Jurkat, Clone E6-1 (cell line): ENCODE measurements around the gene HEMK1.
A peak's percentile ranks its signal among the peaks of the same experiment; 100 is the strongest.

ENCODE experiments used
- DNase-seq: peaks from one replicate; pipeline ENCODE4 v3.0.0-alpha.2; 2011; ENCODE audit warnings: low read depth, low spot score
- H3K4me3 ChIP-seq: 2 replicates; pipeline ENCODE4 v1.5.1; 2011; ENCODE audit warnings: mild to moderate bottlenecking, low read length, control low read depth, moderate library complexity

HEMK1 gene

DNA sequence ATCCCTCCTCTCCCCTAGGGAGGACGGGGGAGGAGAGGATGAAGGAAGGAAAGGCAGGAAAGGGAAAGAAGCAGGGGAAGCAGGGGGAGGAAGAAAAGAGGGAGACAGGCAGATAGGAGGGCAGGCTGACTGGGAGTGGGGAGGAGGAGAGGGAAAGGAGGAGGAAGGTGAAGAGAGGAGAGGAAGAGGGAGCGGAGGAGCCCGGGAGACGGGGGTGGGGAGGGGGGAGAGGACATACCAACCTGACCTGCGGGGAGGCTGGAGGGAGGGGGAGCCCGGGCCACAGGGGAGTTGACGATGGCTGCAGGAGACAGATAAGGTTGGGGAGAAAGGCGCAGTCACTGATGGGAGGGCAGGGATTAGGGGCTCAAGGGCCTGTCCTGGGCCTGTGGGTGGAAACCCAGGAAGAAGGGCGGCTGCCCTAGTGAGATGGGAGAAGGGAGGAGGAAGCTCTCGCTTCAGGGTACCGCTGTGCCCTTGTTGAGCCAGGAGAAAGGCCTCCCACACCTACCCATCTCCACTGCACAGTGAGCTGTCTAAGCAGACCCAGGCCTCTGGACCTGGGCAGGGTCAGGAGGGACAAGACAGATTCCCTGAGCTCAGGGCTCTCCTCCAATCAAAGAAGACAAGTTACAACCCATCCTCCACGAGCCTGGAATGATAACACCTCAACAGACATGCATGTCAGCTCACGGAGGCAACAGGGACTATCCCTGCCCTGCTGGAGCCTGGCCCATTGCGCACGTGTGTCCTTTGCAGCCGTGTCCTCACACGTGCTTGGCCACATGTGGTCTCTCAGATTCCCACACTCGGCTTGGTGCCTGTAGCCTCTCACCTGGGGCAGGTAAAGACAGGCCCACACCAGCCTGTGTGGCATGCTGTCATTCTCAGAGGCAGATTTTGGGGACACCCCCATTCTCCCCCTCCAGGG lies 29.7 kb upstream of the HEMK1 start:
- DNase-seq, result no peak
- no peak overlapping the region for H3K4me3 ChIP-seq

DNA sequence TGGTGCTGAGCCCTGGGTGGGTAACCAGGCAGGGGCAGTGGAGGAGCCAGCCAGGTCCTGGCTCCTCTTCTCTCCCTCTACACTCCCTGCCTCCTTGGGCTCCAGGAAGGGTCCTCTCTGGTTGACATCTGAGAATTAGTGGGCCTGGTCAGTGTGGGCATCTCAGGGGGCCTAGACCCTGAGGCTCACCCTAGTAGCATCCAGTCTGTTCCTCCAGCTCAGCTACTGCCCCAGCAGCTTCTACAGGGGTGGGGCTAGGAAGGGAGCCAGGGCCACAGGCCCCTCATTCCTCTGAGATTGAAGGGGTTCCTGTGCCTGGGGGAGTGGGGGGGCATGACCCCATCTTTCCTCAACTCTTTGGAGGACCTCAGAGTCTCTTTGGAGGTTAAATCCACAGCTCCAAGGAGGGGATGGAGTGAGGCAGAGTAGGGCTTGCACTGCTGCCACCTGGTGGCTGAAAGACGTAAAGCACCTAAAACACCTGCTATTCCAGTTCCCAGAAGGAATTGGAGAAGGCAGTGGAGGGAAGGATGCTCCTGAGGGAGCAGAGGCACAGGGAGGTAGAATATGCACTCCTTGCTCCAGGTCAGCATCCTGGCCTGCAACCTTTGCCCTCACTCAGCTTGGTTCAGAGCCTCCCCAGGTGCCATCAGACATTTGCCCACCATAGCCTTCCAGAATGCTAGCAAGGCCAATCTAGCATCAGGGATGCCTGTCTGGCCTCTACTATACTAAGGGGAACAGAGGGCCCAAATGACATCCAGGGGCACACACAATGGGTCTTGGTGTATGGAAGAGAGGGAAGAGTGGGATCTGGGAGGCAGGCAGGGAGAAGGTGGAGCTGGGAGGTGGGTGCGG lies 26.9 kb upstream of the HEMK1 start:
- no peak for DNase-seq
- no peak overlapping the region for H3K4me3 ChIP-seq

DNA sequence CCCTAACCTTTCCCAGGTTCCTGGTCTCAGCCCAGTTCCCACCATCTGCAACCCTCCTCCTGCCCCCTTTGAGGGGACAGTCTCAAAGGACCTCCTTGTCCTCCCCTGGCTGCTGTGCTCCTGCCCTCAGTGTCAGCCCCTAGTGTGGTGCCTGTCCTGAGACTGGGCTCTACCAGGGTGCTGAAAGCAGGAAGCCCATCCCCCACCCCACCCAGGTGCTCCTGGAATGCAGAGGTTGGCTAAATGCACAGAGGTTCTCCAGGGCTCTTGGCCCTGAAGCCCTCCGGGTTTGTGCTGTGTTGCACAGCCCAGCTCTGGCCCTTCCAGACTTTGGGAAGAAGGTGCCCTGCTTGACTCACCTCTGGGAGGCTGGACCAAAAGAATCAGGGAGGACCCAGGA lies 23.5 kb upstream of the HEMK1 start:
- no peak overlapping the region for H3K4me3 ChIP-seq
- no peak for DNase-seq

DNA sequence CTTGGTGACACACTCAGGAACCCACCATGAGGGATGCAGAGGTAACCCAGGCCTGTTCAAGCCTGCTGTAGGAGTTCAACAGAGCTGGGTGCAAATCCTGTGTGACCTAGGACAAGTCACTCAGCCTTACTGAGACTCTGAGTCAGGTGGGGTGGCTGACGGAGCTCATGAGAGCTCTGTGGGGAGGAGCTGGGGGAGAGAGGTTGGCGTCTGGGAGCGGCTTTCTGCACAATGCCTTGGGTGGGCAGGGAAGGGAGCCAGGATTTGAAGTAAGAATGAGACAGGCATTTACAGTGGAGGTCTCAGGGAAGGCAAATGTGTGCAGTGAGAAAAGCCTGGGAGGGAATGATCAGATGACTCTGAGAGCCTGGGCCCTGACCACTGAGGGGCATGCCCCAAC lies 20.1 kb upstream of the HEMK1 start:
- H3K4me3 ChIP-seq, result no peak overlapping the region
- DNase-seq, result no peak

DNA sequence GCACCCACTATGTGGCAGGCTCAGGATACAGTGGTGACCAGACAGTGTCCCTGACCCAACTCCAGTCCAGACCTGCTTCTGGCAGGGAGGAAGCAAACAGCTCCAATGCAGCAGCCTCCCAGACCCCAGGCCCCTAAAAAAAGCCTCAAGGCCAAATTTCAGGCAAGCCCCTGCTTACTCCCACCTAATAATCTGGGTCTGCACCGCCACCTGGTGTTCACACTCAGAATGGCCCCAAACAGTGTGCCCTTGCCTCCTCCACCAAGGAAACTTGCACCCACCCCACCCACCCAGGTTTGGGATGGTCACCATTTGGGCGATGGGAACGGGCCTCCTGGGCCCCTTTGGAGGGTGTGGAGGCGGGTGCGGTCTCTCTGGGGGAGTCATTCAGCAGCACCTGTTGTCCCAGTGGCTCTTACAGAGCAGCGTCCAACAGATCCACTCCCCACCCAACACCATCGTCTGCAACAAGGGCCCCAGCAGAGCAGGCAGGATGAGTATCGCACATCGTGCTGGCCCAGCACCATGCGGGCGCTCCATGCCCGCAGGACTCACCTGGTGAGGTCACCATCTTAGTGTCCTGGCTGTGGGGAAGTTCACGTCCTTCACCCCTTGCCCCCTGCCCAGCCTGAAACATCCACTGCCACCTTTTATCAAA lies 19.1 kb upstream of the HEMK1 start:
- DNase-seq, result peak; percentile 35
- no peak overlapping the region for H3K4me3 ChIP-seq

DNA sequence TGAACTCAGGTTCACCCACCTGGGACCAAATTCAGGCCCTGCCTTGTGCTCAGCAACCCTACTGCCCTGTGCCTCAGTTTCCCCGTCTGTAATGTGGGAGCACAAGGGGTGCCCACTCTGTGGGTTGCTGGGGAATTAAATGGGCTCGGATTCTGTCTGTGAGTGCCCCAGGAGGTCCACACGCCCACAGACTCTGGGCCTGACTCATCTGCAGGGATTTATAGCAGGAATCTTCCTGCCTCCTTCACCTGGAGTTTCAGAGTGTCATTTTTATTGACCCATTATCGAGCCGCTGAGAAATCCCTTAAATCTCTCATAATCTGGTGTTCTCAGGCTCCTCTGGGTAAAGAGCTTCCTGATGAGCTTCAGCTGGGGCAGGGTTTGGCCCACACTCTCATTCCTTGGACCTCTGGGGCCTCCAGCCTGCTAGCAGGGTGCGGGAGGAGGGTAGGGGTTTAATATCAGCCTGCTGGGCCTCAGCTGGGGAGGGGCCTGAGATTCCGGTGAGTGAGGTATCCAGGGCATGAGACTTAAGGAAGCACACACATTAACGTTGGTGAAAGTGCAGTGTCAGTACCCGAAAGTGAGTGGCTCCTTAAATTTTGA lies 18.2 kb upstream of the HEMK1 start:
- no peak for DNase-seq
- no peak overlapping the region for H3K4me3 ChIP-seq

DNA sequence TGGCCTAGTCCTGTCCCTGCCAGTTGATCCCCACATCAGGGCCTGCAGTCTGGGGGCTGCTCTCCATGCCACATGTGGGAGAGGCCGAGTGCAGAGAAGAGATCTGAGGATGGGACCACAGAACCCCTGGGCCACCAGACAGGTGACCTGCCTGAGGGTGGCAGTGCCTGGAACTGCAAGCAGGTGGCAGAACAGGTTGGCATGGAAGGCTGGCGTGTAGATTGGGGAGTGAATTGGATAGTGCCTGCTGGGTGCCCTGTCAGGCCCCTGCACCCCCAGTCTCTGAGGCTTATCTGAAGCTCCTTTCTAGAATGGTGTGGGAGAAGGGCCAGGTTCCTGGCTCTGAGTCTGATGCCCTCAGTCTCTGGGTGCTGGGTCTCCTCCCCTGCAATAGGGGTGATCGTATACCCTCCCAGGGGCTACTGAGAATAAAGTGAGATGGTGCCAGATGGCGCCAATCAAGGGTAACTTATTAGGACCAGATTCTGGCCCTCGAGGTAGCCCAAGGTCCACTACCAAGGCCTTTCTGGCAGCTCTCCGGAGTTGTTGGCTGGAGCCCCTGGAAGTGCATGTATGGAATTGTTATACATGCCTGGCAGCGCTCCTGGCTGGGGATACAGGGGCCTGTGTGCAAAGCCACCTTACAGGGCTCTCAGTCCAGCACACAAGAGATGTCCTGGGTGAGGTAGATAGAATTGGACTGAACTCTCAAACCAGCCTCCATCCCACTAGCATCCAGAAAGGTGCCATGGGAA lies 17.5 kb upstream of the HEMK1 start:
- no peak for DNase-seq
- H3K4me3 ChIP-seq, result no peak overlapping the region

DNA sequence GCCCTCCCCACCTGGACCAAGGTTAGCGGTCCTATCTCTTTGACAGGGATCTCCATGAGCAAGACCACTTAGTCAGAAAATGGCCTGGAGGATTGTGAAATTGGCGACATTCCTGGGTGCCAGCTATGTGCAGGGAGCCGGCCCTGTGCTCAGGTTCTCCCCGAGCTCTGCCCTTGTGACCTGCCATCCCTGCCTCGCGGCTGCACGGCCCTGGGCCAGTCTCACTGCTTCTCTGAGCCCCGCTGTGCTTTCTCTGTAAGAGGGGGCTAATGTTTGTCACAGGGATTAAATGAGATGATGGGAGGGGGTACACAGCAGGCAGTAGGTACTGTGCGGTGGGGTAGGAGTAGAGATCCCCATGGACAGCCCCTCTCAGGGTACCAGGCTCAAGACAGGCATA lies 16.7 kb upstream of the HEMK1 start:
- no peak for DNase-seq
- no peak overlapping the region for H3K4me3 ChIP-seq

DNA sequence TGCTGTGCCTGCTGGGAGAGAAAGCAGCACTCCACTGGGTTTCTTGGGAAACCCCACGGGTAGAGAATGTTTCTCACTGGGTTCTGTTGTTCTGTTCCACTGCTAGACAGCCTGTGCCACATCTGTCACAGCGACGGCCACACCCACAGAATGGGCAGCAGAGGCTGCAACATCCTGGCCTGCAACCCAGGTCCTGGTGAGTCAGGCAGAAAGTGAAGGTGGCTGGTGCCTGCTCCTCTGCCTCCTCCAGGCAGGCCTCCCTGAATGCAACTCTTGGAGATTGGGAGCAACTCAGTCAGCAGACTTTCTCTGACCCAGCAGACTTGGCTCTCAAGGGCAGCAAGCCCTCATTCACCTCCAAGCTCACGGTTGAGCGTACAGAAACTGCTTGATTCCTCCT lies 14.8 kb upstream of the HEMK1 start:
- no peak overlapping the region for H3K4me3 ChIP-seq
- no peak for DNase-seq

DNA sequence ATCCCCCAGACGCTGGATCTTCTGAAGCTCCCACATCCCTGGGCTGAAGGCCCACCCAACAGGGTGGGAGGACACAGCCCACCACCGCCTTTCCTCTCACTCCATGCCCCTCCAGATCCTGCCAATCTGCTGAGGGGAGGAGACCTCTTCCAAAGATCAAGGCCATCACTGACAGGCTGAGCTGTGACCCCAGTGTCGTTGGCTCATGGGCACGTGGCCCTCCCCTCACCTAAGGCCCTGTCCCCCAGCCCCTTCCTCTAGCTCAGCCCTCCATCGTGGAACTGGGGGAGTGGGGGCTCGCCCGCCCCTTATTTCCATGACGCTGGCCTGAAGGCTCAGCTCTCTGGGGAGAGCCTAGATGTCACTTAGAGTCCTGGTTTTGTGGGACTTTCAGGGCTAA lies 12.2 kb upstream of the HEMK1 start:
- no peak overlapping the region for H3K4me3 ChIP-seq

DNA sequence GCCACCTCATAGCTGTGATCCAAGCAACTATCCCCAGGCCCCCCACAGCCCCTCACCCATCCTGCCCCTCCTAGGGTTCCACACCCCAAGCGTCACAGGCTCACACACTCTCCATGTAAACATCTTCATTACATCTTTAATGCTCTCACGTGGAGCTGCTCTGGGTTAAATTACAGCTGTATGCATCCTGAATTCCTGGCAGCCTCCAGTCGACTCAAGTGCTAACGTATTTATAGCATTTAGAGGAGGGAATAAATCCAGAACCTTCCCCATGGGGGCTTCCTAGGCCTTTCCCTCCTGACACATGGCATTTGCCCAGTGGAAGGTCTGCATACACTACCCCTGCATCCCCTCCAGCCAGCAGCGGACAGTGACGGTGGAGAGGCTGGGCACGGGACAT lies 11.4 kb upstream of the HEMK1 start:
- DNase-seq, result no peak
- no peak overlapping the region for H3K4me3 ChIP-seq

More for the DNA sequence above, 12.2 kb upstream of the HEMK1 start:
- DNase-seq, result no peak

DNA sequence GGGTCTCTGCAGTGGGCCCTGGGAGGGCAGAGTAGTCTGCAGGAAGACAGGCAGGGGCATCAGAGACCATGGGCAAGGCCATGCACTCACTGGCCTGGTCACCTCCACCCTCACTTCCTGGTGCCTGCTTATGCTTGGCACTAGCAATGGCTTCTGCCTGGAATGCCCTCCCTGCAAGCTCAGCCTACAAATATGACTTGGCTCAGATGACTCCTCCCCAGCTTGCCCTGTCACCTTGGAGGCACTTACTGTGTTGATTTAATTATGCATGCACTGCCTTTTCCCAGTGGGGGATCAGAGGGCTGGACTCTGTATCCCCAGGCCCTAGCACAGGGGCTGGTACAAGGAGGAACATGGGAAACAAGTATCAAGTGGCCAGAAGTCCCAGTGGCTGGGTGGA lies 9.6 kb upstream of the HEMK1 start:
- no peak overlapping the region for H3K4me3 ChIP-seq
- DNase-seq, result no peak

DNA sequence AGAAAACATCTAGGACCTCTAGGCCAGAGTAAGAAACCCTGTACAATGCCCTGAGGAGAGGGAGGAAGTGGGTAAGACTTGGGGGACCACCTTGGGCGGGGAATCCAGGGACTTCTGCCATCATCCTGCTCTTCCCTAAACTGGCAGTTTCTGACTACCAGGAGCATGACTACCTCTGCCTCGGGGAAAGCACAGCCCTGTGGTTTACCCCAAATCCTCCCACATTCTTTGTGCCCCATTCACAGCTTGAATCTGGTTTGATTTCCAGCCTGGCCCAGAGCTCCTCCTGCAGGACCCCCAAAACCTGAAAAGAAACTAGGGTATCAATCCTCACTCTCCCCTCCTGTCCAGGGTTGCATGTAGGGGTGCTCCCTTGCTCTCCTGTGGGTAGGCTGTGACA lies 6.5 kb upstream of the HEMK1 start:
- DNase-seq, result no peak
- no peak overlapping the region for H3K4me3 ChIP-seq

DNA sequence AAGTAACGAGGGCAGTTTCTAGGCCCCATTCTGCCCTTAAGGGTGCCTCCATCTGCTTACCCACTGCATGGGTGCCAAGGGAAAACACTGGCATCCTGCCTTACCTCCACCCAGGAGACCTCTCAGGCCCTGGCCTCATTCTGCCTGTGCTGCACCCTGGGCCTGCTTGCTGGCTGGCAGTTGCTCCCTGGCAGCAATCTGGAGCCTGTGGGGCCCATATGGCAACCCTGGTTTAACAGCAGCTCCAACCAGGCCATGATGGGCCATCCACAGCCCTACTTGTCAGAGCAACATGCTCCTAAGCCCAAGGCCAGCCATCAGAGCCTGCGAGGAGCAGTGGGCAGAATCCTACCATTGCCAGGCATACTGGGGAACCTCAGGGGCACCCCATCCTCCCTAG lies 5.5 kb upstream of the HEMK1 start:
- H3K4me3 ChIP-seq, result no peak overlapping the region
- DNase-seq, result no peak

DNA sequence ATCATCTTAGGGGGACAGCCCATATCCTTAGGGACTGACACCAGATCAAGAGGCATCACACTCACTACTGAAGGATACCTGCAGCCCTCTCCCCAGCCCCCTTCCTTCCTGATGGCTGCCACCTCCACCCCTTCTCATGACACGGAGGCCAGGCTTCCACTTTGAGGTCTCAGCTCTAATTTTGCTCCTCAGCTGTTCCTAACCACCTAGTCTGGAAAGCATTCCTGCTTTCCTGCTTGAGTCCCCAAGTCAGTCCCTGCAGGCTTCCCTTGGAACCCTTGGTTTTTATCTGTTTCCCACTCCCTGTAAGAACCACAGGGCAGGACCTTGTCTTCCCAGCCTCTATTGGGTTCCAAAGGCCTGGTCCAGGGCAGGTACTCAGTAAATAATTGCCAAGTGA lies 5.0 kb upstream of the HEMK1 start:
- no peak overlapping the region for H3K4me3 ChIP-seq
- DNase-seq, result no peak

DNA sequence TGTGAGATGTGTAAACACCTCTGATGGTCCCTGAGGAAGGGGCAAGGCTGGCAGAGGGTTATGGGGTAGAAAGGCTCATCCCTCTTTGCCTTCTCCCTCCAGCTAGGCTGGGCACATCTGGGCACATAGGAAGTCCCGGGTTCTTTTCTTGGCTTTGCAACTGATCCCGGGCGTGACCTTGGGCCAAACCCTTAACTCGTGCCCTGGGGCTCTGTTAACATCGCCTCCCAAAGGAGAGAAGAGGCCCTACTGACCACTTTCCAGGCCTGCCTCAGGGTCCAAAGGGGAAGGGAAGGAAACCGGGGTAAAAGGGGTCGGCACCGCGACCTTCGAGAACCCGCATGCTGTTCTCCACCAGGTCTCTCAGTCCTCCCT lies 2.3 kb upstream of the HEMK1 start:
- no peak for DNase-seq
- peak overlapping the region; percentile 52 for H3K4me3 ChIP-seq

DNA sequence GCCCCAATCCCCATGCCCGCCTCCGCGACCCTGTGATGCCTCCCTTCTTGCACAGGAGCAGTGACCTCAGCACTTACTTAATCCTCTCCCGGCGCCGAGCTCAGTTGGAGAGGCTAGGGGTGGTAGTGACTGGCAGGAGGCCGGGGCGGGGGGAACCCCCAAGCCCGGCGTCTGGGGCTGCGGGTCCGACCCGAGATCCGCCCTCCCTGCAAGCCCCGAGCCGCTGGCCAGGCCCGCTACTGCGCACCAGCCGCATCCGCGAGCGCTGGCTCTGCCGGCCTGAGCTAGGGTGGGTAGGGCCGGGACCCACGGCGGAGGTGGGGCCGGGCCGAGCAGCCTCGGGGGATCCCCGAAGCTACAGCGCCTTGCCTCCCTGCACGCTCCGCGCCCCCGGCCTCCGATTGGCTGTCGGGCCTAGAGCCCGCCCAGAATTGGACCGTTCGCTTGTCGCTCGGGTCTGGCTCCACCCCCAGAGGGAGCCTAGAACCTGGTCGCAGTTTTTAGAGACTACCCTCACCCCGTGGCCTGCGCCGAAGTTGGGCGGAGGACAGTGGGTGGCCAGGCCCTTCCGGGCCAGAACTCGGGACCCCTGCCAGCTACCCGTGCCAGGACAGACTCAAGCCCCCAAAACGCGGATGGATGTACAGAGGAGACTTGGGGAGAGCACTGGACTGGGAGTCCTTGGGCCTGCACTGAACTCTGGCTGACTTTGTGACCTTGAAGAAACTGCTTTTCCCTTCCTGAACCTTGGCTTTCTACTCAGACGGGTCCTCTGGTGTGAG lies 1.7 kb upstream of the HEMK1 start, which contains the start of gene C3orf18:
Gene C3orf18, minus strand, starts transcription at position 362 of the 782 bp plus-strand sequence. CDS start 2,048 bp downstream, outside the sequence.
- peak within 1 kb of the TSS; percentile 66 for H3K4me3 ChIP-seq
- DNase-seq, result peak; percentile 85
